ENCODE data around the gene TEP1.
A peak's percentile ranks its signal among the peaks of the same experiment; 100 is the strongest.
"Not testable (repeated sequence)": the region's sequence is repeated elsewhere in the genome, so short reads cannot be mapped to it uniquely, and the experiment has no call there.

The TEP1 gene

GRCh38 chr14:20384886-20385285 is 28.4 kb downstream of the TEP1 start:
- DNase-seq, result no peak

GRCh38 chr14:20384321-20384720 is 29.0 kb downstream of the TEP1 start:
- no peak for DNase-seq

GRCh38 chr14:20383636-20384035 is 29.7 kb downstream of the TEP1 start:
- DNase-seq, result no peak

DNA sequence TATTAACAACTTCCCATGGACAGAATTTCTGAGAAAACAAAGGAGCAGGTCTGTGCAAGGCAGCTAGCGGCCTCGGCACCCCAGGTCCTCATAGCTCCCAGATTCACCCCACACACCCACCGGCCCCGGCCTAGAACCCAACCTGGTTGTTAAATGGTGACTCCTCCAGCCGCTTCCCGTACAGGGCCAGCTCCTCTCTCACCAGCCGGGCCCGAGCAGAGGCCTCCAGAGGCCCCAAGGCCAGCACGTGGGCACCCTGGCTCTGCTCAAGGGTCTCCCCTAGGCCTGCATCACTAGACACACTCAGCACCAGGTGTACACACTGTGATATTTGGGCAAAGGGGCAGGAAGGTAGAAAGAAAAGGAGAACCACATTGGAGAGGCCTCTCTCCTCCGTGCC is 30.3 kb downstream of the TEP1 start:
- no peak for DNase-seq

GRCh38 chr14:20382526-20382925 is 30.8 kb downstream of the TEP1 start:
- DNase-seq, result no peak

DNA sequence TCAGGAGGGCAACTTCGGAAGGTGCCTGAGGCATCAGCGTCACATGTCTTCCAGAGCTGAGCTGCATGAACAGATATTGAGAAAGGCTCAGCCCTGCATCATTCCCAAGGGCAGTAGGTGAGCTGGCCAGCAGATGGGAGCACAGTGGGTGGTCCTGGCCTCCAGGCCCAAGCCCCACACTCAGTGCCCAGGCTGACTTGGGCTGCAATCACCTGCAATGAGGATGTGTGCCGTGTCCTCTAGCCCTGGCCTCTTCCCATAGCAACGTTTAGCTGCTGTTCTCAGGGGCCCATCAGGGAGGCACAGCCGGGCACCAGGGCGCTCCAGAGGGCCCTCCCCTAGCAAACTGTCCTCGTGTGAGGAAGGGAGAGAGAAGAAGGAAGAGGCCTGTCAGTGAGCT is 32.0 kb downstream of the TEP1 start:
- no peak for DNase-seq

- DNase-seq, result no peak
Observed at GRCh38 chr14:20380681-20381080, 32.6 kb downstream of the TEP1 start.

DNA sequence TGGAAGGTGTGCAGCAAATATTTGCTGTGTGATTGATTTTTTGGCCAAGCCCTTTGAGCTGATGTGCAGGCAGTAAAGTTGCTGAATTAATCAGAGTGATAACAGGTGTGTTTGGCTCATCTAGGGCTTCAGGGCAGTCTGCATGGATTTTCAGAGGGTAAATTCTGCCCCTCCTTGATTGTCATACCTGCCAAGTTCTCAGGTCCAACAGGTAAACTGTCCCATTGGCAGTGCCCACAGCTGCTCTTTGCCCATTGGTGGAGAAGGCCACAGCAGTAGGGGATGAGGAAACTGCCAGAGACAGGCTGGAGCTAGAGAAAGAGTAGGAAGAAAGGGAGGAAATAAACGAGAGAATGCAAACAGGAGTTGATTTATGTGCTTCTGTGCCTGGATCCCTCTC is 33.6 kb downstream of the TEP1 start:
- DNase-seq, result no peak

DNA sequence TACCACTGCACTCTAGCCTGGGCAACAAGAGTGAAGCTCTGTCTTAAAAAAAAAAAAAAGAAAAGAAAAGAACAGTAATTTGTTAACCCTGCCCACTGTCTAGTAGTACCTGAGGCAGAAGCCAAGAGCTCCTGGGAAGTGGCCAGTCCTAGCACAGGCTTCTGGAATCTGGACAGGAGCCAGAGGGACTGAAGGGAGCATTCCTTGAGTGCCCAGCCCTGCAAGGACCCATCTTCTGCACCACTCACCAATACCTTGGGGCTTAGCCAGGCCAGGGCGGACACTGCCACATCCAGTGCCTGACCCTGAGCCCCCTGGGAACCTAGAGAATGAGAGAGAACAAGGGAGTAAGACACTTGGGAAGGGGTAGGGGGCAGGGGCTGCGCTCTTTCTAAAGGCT is 36.1 kb downstream of the TEP1 start:
- no peak for DNase-seq

DNA sequence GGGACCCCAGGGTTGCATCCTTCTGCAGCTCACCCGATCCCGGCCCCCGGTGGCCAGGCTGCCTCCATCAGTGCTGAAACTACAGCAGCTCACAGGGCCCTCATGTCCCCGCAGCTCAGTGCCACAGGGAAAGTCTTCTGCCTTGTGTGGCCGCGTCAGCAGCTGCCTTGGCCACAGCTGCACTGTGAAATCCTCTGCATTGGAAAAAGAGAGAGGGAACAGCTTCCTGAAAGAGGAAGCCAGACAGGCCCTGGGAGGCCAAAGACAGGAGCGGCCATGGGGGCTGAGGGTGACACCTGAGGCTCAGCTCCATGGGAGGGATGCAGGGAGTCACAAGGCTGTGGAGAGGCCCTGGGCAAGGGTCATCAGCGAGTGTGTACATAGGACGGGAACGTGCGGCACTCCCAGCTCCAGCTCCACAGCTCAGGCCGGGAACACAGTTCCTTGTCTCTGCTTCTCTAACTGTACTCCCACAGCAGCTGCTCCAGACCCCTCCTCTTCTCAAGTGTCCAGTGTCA is 37.2 kb downstream of the TEP1 start:
- no peak for DNase-seq

DNA sequence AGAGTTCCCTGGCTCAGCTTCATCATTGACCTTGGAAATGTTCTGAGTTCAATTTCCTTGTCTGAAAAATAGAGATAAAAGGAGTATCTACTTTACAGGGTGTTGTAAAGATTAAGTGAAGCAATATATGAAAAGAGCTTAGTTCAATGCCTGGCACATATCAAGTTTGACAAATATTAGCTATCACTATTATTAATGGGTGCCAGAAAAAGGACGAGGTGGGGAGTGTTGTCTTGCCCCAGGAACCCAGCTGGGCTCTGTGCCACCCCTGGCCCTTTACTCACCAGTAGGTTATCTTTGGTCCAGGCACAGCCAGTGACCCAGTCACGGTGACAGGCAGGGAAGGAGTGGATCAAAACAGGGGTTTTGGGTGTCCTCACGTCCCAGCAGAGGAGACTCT is 37.8 kb downstream of the TEP1 start:
- DNase-seq, result no peak

- no peak for DNase-seq
Observed at GRCh38 chr14:20372796-20373195, 40.5 kb downstream of the TEP1 start.

DNA sequence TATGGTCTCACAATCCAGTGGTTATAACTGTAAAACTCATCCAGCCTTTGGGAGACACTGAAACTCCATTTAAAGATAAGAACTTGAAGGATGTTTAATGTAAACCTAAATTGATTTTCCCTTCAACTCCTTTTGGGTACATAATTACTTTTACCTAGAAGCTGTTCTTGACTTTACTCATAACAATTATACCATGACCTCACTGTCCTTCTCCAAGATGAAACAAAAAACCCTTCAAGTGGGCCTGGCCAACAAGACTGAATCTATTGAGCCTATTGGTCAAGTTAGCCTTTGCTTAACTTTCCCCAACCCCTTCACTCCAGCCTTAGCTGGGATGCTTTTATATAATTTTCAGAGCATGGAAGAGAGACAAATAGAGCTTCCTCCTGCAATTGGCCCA is 47.4 kb downstream of the TEP1 start:
- DNase-seq, result no peak

DNA sequence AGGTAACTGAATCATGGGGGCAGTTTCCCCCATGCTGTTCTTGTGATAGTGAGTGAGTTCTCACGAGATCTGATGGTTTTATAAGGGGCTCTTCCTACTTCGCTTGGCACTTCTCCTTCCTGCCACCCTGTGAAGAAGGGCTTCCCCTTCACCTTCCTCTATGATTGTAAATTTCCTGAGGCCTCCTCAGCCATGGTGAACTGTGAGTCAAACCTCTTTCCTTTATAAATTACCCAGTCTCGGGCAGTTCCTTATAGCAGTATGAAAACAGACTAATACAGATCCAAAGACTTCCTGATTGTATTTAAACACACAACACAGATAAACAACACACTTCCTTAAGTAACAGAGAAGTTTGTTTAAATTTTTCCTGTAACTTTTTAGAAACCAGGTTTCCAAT is 54.8 kb downstream of the TEP1 start:
- not testable (repeated sequence) for DNase-seq

DNA sequence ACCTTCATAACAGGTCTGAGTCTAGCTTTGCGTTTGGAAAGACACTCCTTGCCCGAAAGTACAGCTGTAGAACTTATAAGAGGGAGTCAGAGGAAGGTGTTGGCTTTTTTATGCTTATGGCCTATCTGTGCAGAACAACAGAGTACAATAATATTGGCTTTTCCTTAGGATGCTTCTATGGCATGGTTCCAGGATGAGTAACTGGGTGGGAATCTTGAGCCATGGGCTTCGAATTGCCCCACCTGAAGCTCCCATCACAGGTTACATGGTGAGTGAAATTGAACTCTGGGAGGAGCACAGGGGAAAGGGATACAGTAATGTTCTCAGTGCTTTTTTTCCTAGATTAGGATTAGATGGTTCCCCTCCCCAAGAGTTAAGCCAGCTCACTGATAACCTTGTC is 56.9 kb downstream of the TEP1 start:
- DNase-seq, result no peak

GRCh38 chr14:20350860-20351259 is 62.4 kb downstream of the TEP1 start:
- no peak for DNase-seq

DNA sequence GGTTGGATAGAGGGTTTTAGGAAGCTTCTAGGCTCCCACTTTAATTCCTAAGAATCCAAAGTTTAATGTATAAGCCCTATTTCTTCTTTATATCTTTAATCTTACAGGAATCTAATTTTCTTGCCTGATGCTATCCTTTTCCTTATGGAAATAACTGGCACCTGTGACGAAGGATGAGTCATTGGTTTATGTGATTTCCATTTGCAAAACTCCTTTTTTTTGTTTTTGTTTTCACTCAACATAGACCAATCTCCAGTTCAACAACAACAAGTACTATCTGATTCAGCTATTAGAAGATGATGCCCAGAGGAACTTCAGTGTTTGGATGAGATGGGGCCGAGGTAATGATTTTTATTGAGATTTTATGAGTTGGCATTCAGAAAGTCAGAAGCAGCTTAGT is 63.0 kb downstream of the TEP1 start:
- no peak for DNase-seq

- DNase-seq, result no peak
Observed at GRCh38 chr14:20347747-20348146, 65.6 kb downstream of the TEP1 start.

DNA sequence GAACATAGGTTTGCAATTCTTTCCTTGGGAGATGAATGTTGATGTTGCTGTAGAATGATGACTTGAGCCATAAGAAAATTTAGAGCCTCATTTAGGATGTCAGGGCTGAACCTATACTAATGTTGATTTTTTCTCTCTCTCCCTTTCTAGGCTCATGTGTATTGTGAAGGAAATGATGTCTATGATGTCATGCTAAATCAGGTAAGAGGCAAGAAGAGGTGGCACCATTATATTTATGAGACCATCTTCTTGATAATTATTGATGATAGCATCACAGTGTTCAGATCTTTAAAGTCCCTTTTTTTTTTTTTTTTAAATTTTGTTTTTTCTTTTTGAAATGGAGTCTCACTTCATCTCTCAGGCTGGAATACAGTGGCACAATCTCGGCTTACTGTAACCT is 66.6 kb downstream of the TEP1 start:
- no peak for DNase-seq

DNA sequence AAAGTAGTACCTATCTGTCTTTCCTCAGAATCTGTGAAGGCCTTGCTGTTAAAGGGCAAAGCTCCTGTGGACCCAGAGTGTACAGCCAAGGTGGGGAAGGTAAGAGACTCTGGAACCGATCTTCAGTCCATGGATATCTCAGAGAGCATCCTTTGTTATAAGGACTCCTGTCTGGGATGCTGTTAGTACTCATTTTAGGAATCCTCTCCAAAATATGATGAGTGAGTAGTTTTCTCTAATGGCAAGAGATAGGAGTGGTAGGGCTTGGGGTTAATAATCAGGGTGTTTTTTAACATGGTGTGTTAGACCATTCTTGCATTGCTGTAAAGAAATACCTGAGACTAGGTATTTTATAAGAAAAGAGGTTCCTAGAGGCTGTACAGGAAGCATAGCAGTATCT is 67.9 kb downstream of the TEP1 start:
- DNase-seq, result no peak

DNA sequence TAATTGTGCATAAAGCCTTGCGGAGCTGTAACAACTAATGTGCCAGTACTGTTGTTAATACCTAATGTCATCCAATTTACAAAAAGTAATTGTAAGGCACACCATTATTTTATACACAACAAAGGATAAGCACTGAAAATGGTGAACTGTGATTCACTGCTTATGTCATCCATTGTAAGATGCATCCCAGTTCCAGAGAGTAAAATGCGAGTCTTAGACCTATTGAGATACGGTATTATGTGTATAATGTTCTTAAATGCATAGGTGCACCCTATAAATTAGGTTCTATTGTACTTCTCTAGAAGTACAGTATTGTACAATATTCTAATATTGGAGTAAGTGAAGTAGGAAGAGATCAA is 69.5 kb downstream of the TEP1 start:
- peak; percentile 84 for DNase-seq

DNA sequence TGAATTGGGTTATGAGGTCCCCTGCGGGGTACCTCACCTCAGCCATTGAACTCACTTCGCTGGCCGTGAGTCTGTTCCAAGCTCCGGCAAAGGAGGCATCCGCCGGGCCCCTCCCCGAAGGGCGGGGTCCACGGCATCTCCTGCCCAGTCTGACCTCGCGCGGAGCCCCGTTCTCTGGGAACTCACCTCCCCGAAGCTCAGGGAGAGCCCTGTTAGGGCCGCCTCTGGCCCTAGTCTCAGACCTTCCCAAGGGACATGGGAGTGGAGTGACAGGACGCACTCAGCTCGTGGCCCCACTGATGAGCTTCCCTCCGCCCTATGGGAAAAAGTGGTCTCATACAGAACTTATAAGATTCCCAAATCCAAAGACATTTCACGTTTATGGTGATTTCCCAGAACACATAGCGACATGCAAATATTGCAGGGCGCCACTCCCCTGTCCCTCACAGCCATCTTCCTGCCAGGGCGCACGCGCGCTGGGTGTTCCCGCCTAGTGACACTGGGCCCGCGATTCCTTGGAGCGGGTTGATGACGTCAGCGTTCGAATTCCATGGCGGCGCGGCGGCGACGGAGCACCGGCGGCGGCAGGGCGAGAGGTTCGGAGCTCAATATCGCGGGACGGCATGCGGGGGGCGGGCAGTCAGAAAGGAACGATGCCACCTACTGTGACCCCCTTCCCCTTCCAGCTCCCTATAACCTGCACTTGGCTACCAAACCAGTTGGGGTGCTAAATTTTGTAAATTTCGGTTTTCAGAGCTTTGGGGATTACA is 70.0 kb downstream of the TEP1 start, which contains the start of gene PARP2:
TSS of gene PARP2 (plus strand) at position 544 of the 770 bp plus-strand sequence. CDS start at position 551, 7 bp downstream.
- peak; percentile 100 for DNase-seq

- peak; percentile 42 for DNase-seq
Observed at GRCh38 chr14:20341646-20342045, 71.7 kb downstream of the TEP1 start.

DNA sequence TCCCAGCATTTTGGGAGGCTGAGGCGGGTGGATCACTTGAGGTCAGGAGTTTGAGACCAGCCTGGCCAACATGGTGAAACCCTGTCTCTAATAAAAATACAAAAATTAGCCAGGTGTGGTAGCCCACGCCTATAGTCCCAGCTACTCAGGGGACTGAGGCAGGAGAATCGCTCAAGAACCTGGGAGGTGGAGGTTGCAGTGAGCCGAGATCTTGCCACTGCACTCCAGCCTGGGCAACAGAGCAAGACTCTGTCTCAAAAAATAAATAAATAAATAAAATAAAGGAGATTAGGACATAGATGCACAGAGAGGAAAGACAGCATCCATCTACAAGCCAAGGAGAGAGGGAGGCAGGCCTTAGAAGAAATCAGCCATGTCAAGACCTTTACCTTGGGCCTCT is 72.3 kb downstream of the TEP1 start:
- DNase-seq, result not testable (repeated sequence)

GRCh38 chr14:20334017-20334416 is 79.3 kb downstream of the TEP1 start:
- no peak for DNase-seq

All from DMS79 treated with DMSO at 0.1 percent for 48 hours (cell line).